K562 (cell line): ENCODE results near the gene GPR22. TPM values are rescaled to one million over a fixed set of nuclear protein-coding genes. Genes with fewer than 3 reads are reported as not detected.

ENCODE experiments used
- ATAC-seq: fragments of 200-7000 bp; cut with Tn5 transposase; 3 replicates; pipeline ENCODE4 v1.9.1; 2020; ENCODE audit warnings: moderate library complexity
- BruUV-seq: library from RNA; stranded (reverse); fragments of 400-500 nt; replicated peaks from 2 replicates; lab custom pipeline; 2021; lab: Mats Ljungman, UMichigan
- CTCF ChIA-PET: fragments of 300-600 bp; formaldehyde crosslinking; extraction: SDS; loops from one replicate; lab custom pipeline; 2021; ENCODE audit warnings: low intra/inter-chr PET ratio; lab: Yijun Ruan, JAX
- POLR2A ChIA-PET: fragments of 300-600, 350-650 bp; sonication (Branson Sonifier 250); formaldehyde crosslinking; extraction: SDS; loops from one replicate; lab custom pipeline; 2021; ENCODE audit warnings: antibody characterized with exemption, inconsistent platforms; lab: Yijun Ruan, JAX
- DNase-seq, 4 experiments: peaks; one replicate each; pipeline versions ENCODE4 v3.0.0 to v3.0.0-alpha.2; 2011 to 2018; ENCODE audit warnings: low spot score in 3 of 4, mixed read lengths in 3 of 4; ENCODE audit errors: extremely low read depth in 1 of 4
- FAIRE-seq: peaks from 2 replicates; lab custom pipeline; 2011; peaks lifted over from hg19 to GRCh38; lab: Jason Lieb, UNC
- H2AFZ ChIP-seq: 2 replicates; pipeline ENCODE4 v1.6.0; 2011; ENCODE audit warnings: low read depth, low read length, control low read depth, inconsistent platforms
- H3K27ac ChIP-seq: fragments of 200-600 bp; 3 replicates; pipeline ENCODE4 v1.8.0; 2011; ENCODE audit warnings: low read depth, mild to moderate bottlenecking, control low read depth, inconsistent platforms, low read length, moderate library complexity, mixed read lengths; ENCODE audit errors: extremely low read depth
- H3K27me3 ChIP-seq, 2 experiments: fragments of 300-600 bp in 1 of 2; 2 replicates in 1 of 2; 3 replicates in 1 of 2; pipeline versions ENCODE4 v1.6.0 to v1.8.0; 2011; ENCODE audit warnings: inconsistent platforms in 2 of 2, low read length in 2 of 2, mild to moderate bottlenecking in 1 of 2, mixed read lengths in 1 of 2, moderate library complexity in 1 of 2; ENCODE audit not compliant: control insufficient read depth in 2 of 2, insufficient read depth in 2 of 2
- H3K36me3 ChIP-seq: fragments of 300-600 bp; 3 replicates; pipeline ENCODE4 v1.8.0; 2011; ENCODE audit warnings: mild to moderate bottlenecking, low read length, inconsistent platforms; ENCODE audit not compliant: control insufficient read depth, insufficient read depth
- H3K4me1 ChIP-seq, 2 experiments: fragments of 200-600 bp in 1 of 2; replicated peaks in 1 of 2; 2 replicates in 1 of 2; 3 replicates in 1 of 2; pipeline versions ENCODE4 v1.5.1 to v1.8.0; 2011; ENCODE audit warnings: inconsistent platforms in 2 of 2, low read length in 2 of 2, mild to moderate bottlenecking in 1 of 2, mixed read lengths in 1 of 2, moderate library complexity in 1 of 2; ENCODE audit not compliant: control insufficient read depth in 2 of 2, insufficient read depth in 2 of 2
- H3K4me2 ChIP-seq: 2 replicates; pipeline ENCODE4 v1.6.1; 2011; ENCODE audit warnings: low read length, control low read depth, inconsistent platforms, mixed read lengths; ENCODE audit not compliant: insufficient read depth
- H3K4me3 ChIP-seq: fragments of 200-600 bp; sonication (generic), shearing (Covaris generic); 2 replicates; pipeline ENCODE4 v1.5.1; 2016; ENCODE audit warnings: control low read depth, inconsistent platforms
- H3K79me2 ChIP-seq: fragments of 200-600 bp; 3 replicates; pipeline ENCODE4 v1.8.0; 2011; ENCODE audit warnings: low read length, inconsistent platforms; ENCODE audit not compliant: control insufficient read depth, insufficient read depth
- H3K9ac ChIP-seq, 2 experiments: 2 replicates each; pipeline versions ENCODE4 v1.6.0 to v1.6.1; 2011; ENCODE audit warnings: low read depth in 2 of 2, low read length in 2 of 2, control low read depth in 1 of 2, inconsistent platforms in 1 of 2, mild to moderate bottlenecking in 1 of 2, mixed read lengths in 1 of 2; ENCODE audit not compliant: insufficient read depth in 1 of 2
- H3K9me1 ChIP-seq: one replicate; pipeline ENCODE4 v1.6.0; 2011; ENCODE audit warnings: inconsistent platforms, mild to moderate bottlenecking, low read length, moderate library complexity; ENCODE audit not compliant: control insufficient read depth, insufficient read depth
- H3K9me3 ChIP-seq: replicated peaks from 2 replicates; pipeline ENCODE4 v1.5.1; 2011; ENCODE audit warnings: low read depth, low read length, inconsistent platforms; ENCODE audit not compliant: control insufficient read depth, insufficient read depth
- H4K20me1 ChIP-seq: replicated peaks from 2 replicates; pipeline ENCODE4 v1.6.1; 2011; ENCODE audit warnings: low read length, inconsistent platforms, mixed read lengths; ENCODE audit not compliant: control insufficient read depth, insufficient read depth
- FOXA3 ChIP-seq, 2 experiments: fragments of 450-650 bp in 1 of 2; sonication (generic) in 1 of 2; formaldehyde crosslinking; IDR thresholded peaks in 1 of 2; conservative IDR thresholded peaks in 1 of 2; 2 replicates each; pipeline versions ENCODE4 v1.4.0 to v1.8.0; 2020 to 2022; ENCODE audit warnings: mild to moderate bottlenecking in 2 of 2, missing genetic modification reagents in 1 of 2
- MECOM ChIP-seq: fragments of 250-450 bp; sonication (Bioruptor Pico); IDR thresholded peaks from 2 replicates; pipeline ENCODE4 v1.8.0; 2022; ENCODE audit warnings: inconsistent platforms
- NFE2L1 ChIP-seq: fragments of 450-650 bp; IDR thresholded peaks from 2 replicates; pipeline ENCODE4 v1.6.1; 2016; ENCODE audit warnings: missing genetic modification characterization, low read depth, mild to moderate bottlenecking, missing compliant biosample characterization, moderate library complexity, borderline replicate concordance
- STAT5A ChIP-seq: IDR thresholded peaks from 2 replicates; pipeline ENCODE4 v1.6.1; 2012; ENCODE audit warnings: low read length, inconsistent platforms, borderline replicate concordance
- TAF1 ChIP-seq: IDR thresholded peaks from 2 replicates; pipeline ENCODE4 v1.6.1; 2011; ENCODE audit warnings: mild to moderate bottlenecking, low read length, moderate library complexity; ENCODE audit not compliant: insufficient read depth, control insufficient read depth, severe bottlenecking; ENCODE audit errors: extremely low read depth
- WGBS: fragments of 100-300 bp; shearing (Covaris generic); methylation state at CpG from one replicate; pipeline ENCODE4 v1.1.6; 2016; ENCODE audit warnings: low coverage, mixed read lengths; ENCODE audit not compliant: insufficient coverage; ENCODE audit errors: missing lambda C conversion rate; 5-methylcytosine and 5-hydroxymethylcytosine counted together
- in situ Hi-C: fragments of 300-500 bp; cut with MboI; formaldehyde crosslinking; loops from 4 replicates; pipeline ENCODE4 v1.15.0; 2018; ENCODE audit warnings: inconsistent platforms, mixed read lengths
- intact Hi-C: fragments of 100-400 bp; cut with micrococcal nuclease; formaldehyde crosslinking; loops from 2 replicates; pipeline ENCODE4 v1.14.2; 2022
- polyA plus RNA-seq, 8 experiments: library from polyadenylated mRNA; depleted of rRNA in 4 of 8; stranded (reverse) in 5 of 8; unstranded in 3 of 8; fragments of >200 nt; fragmentation: Nextera tagmentation in 2 of 8; fragmentation: Illumina TruSeq in 1 of 8; extraction: Ambion mirVana in 2 of 8; extraction: Trizol in 1 of 8; gene quantifications; 2 replicates each; pipeline versions ENCODE4 v1.2.1 to v1.2.3, GENCODE V29; 2011 to 2014; ENCODE audit warnings: inconsistent platforms in 1 of 8, missing spikeins in 1 of 8
- total RNA-seq, 7 experiments: library from RNA; depleted of rRNA in 6 of 7; stranded (reverse); fragments of >200 nt in 6 of 7; fragmentation: Illumina TruSeq in 2 of 7; extraction: Trizol in 2 of 7; gene quantifications; 2 replicates each; pipeline versions ENCODE4 v1.2.1 to v1.2.3, GENCODE V29; 2011 to 2021; ENCODE audit warnings: low replicate concordance in 1 of 7
- TF ChIP-seq, protein P1 (sequence below), 2 experiments: fragments of 450-650 bp; IDR thresholded peaks; 2 replicates each; pipeline ENCODE4 v1.6.1; 2016; ENCODE audit warnings: mild to moderate bottlenecking in 2 of 2, borderline replicate concordance in 1 of 2, low read depth in 1 of 2, moderate library complexity in 1 of 2
- TF ChIP-seq, protein P2 (sequence below): fragments of 250-450 bp; sonication (Bioruptor Pico); IDR thresholded peaks from 2 replicates; pipeline ENCODE4 v1.5.1; 2021; ENCODE audit warnings: mild to moderate bottlenecking

GPR22 gene
- total and polyA plus RNA-seq, 9 of the 15 experiments (the other 6 are each of a cell fraction or from before 2014, with no cell fraction given): 0.07 to 0.20 TPM; not detected in 7

DNA sequence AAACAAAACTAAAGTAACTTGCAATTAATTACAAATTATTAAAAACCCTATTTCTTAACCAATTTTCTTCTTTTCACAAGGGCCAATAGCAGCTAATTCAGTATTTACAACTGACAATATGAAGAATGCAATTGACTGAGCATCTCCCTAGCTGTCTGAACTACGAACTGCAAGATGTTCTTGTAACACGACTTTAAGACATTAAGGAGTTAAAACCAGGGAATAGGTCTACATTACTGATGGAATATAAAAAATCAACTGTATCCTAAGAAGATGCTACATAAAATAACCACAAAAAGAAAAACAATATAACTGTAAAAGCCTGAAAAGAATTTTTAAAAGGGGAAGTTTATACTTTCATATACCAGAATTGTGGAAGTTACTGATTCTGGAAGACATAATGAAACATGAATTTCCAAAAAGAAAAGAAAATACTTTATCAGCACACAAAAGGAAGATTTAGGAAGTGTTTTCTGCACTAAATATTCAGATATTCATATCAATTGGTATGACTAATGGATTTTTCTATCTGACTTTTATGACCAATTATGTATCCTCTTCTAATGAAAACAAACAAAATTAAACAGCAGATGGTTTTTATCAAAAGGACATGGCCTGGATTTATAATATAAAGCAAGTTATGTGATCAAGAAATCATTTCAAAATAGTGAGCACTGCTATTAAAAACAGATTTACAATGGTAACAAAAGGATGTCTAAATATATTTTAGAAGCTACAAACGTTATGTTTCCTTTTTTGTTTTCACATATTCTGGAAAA is 1.6 kb downstream of the GPR22 start:
- ChIA-PET POLR2A (interaction anchor here (0.5 to 1.2 kb wide), 6 partner anchors 13 to 1388 kb away, joined by 3 to 4 read pairs (median 3); partner anchors contain the start of gene CBLL1), CTCF (interaction anchor here (0.6 kb wide), 1 partner anchor 10 kb away, joined by 3 read pairs; no protein-coding TSS in a partner anchor)
- H3K9ac ChIP-seq: no peak overlapping the region
- no peak overlapping the region for H3K4me2 ChIP-seq
- H3K9me3 ChIP-seq: no peaks in the 10 kb centered on the region
- H3K79me2 ChIP-seq: no peaks in the 10 kb centered on the region
- ATAC-seq (no peak), FAIRE-seq (no peak), DNase-seq (no peak)
- H3K27me3 ChIP-seq: no peaks in the 10 kb centered on the region
- H2AFZ ChIP-seq: no peak overlapping the region
- no peak overlapping the region for H3K4me3 ChIP-seq
- no peaks in the 10 kb centered on the region for H3K4me1 ChIP-seq
- intact Hi-C loops: no loop called here
- BruUV-seq: no TSS peak
- in situ Hi-C loops: no loop called here
- H3K27ac ChIP-seq: no peak overlapping the region
- 0 out of 3 replicates have a peak, but pooled peaks cover 3% of the 10 kb centered on the region for H3K36me3 ChIP-seq
- H4K20me1 ChIP-seq: no peaks in the 10 kb centered on the region
- no peaks in the 10 kb centered on the region for H3K9me1 ChIP-seq
- WGBS: 60% methylated on average over 3 of the region's 3 CpGs
- no peak for TF ChIP-seq STAT5A
- TF ChIP-seq, protein P1, sequence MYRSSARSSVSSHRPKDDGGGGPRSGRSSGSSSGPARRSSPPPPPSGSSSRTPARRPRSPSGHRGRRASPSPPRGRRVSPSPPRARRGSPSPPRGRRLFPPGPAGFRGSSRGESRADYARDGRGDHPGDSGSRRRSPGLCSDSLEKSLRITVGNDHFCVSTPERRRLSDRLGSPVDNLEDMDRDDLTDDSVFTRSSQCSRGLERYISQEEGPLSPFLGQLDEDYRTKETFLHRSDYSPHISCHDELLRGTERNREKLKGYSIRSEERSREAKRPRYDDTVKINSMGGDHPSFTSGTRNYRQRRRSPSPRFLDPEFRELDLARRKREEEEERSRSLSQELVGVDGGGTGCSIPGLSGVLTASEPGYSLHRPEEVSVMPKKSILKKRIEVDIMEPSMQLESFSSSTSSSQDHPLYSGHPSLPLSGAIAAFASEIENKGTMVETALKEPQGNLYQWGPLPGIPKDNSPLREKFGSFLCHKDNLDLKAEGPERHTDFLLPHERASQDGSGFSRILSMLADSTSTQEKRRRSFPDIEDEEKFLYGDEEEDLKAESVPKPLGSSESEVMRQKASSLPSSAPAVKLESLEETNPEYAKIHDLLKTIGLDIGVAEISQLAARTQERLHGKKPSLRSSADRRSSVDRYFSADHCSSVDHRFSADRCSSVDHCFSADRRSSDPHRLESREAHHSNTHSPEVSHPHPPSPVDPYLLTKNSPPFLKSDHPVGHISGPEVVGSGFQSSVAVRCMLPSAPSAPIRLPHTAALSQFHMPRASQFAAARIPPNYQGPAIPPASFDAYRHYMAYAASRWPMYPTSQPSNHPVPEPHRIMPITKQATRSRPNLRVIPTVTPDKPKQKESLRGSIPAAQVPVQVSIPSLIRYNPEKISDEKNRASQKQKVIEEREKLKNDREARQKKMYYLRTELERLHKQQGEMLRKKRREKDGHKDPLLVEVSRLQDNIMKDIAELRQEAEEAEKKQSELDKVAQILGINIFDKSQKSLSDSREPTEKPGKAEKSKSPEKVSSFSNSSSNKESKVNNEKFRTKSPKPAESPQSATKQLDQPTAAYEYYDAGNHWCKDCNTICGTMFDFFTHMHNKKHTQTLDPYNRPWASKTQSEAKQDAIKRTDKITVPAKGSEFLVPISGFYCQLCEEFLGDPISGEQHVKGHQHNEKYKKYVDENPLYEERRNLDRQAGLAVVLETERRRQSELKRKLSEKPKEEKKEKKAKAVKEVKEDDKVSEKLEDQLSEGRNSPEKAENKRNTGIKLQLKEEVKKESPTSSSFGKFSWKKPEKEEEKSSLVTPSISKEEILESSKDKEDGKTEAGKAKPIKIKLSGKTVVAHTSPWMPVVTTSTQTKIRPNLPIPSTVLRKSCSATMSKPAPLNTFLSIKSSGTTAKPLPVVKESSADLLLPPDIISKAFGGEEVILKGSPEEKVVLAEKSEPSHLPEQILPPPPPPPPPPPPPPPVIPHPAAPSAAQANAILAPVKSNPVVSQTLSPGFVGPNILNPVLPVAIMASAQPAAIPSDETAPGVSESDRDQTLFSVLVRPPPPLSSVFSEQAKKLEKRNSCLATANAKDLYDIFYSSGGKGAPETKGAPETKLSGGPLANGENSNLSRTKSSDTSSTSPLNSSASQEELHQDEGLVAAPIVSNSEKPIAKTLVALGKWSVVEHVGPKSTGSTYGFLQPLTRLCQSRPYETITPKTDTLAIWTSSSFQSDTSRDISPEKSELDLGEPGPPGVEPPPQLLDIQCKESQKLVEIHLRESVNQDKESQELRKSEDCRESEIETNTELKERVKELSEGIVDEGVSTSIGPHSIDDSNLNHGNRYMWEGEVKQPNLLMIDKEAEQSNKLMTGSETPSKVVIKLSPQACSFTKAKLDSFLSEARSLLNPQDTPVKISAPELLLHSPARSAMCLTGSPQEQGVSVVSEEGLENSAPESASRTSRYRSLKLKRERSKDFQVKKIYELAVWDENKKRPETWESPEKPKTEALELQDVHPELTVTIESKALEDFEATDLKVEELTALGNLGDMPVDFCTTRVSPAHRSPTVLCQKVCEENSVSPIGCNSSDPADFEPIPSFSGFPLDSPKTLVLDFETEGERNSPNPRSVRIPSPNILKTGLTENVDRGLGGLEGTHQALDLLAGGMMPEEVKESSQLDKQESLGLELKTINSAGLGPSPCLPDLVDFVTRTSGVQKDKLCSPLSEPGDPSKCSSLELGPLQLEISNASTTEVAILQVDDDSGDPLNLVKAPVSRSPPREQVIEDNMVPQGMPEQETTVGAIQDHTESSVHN (IDR thresholded peaks at IDR 0.05; ENCODE audit: borderline replicate concordance in 1 of 2, low read depth in 1 of 2): peak in 1 of 2 experiments; percentile 65; a peak in 1 of 4 replicates
- TF ChIP-seq, protein P2, sequence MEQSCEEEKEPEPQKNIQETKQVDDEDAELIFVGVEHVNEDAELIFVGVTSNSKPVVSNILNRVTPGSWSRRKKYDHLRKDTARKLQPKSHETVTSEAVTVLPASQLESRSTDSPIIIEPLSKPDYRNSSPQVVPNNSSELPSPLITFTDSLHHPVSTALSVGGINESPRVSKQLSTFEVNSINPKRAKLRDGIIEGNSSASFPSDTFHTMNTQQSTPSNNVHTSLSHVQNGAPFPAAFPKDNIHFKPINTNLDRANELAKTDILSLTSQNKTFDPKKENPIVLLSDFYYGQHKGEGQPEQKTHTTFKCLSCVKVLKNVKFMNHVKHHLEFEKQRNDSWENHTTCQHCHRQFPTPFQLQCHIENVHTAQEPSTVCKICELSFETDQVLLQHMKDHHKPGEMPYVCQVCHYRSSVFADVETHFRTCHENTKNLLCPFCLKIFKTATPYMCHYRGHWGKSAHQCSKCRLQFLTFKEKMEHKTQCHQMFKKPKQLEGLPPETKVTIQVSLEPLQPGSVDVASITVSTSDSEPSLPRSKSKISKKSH (CRISPR knock-in tag): no peak
- no peak for TF ChIP-seq NFE2L1 (tag)
- TF ChIP-seq MECOM (CRISPR knock-in tag): 0 out of 2 replicates have a peak, but pooled peaks have one; percentile 39
- no peak for TF ChIP-seq FOXA3 (CRISPR knock-in tag; conservative IDR thresholded peaks at IDR 0.05 in 1 of 2, IDR thresholded peaks at IDR 0.05 in 1 of 2)
- TF ChIP-seq TAF1: no peak
